ENCODE results near the gene OGFR. TPM values are rescaled to one million over a fixed set of nuclear protein-coding genes. Genes with fewer than 3 reads are reported as not detected.

The OGFR gene
- total and polyA plus RNA-seq, 2 donors (not counting 3 experiments of a cell fraction or from before 2014, with no cell fraction given) = 30.8 to 44.0 TPM

DNA sequence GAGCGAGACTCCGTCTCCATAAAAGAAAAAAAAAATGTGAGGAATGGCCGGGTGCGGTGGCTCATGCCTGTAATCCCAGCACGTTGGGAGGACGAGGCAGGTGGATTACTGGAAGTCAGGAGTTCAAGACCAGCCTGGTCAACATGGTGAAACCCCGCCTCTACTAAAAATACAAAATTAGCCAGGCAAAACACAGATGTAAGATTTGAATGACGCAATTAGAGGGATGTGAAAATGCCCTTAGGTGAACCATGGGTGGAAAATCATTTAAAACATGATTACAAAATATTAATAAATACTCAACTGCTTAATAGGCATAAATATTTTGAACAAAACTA is 33.1 kb downstream of the OGFR start:
- H4K20me1 ChIP-seq (replicated peaks; ENCODE audit: control insufficient read depth, extremely low read depth, insufficient read depth, low read length) = no peaks in the 10 kb centered on the region
- H3K9ac ChIP-seq (replicated peaks; ENCODE audit: extremely low read depth, insufficient read depth, low read length) = no peak overlapping the region
- H3K79me2 ChIP-seq (ENCODE audit: control insufficient read depth, insufficient read depth, low read length) = no peaks in the 10 kb centered on the region
- CTCF ChIA-PET = no interaction called here
- DNase-seq (ENCODE audit: low read depth, low spot score) (no peak), FAIRE-seq (no peak)
- no peaks in the 10 kb centered on the region for H3K4me1 ChIP-seq (ENCODE audit: control insufficient read depth, extremely low read depth, insufficient read depth, low read length)
- no peak overlapping the region for H3K4me2 ChIP-seq (ENCODE audit: insufficient read depth, low read length)
- H3K4me3 ChIP-seq (replicated peaks in 1 of 3; ENCODE audit: insufficient read depth in 1 of 3, low read depth in 1 of 3, low read length in 3 of 3) = no peak overlapping the region
- dilution Hi-C loops (cut with MboI; ENCODE audit: extremely low pct_ligation_motif_present, low sequenced_read_pairs) = no loop called here
- H2AFZ ChIP-seq (ENCODE audit: low read depth, low read length) = no peak overlapping the region
- H3K27ac ChIP-seq (ENCODE audit: insufficient read depth, low read depth, low read length) = no peak overlapping the region
- intact Hi-C loops (cut with micrococcal nuclease) = no loop called here
- POLR2A ChIA-PET = no interaction called here
- H3K36me3 ChIP-seq (ENCODE audit: control insufficient read depth in 2 of 2, extremely low read depth in 1 of 2, insufficient read depth in 2 of 2, low read length in 2 of 2) = no peaks in the 10 kb centered on the region
- no peaks in the 10 kb centered on the region for H3K9me1 ChIP-seq (replicated peaks; ENCODE audit: control insufficient read depth, extremely low read depth, insufficient read depth, low read length)
- no peaks in the 10 kb centered on the region for H3K27me3 ChIP-seq (ENCODE audit: control insufficient read depth in 2 of 2, insufficient read depth in 2 of 2, low read length in 2 of 2)
- no peaks in the 10 kb centered on the region for H3K9me3 ChIP-seq (replicated peaks; ENCODE audit: control insufficient read depth, insufficient read depth, low read length)
- TF ChIP-seq, protein P1, sequence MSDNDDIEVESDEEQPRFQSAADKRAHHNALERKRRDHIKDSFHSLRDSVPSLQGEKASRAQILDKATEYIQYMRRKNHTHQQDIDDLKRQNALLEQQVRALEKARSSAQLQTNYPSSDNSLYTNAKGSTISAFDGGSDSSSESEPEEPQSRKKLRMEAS (IDR thresholded peaks at IDR 0.05; ENCODE audit: insufficient read depth, insufficient read length) = no peak
- TF ChIP-seq FOS (IDR thresholded peaks at IDR 0.05; ENCODE audit: borderline replicate concordance, insufficient read depth, low read length) (no peak), EZH2 (IDR thresholded peaks at IDR 0.05; ENCODE audit: borderline replicate concordance, low read depth, low read length, severe bottlenecking) (no peak), MYC (IDR thresholded peaks at IDR 0.05; ENCODE audit: low read depth, low read length) (no peak), POLR2A (IDR thresholded peaks at IDR 0.05; ENCODE audit: low read depth, low read length) (no peak), GATA2 (IDR thresholded peaks at IDR 0.05; ENCODE audit: insufficient read depth, insufficient read length, low read depth, low read length) (no peak), POLR2AphosphoS5 (IDR thresholded peaks at IDR 0.05; ENCODE audit: insufficient read depth, low read depth, low read length) (no peak), CTCF (IDR thresholded peaks at IDR 0.05; ENCODE audit: extremely low read depth in 1 of 2, insufficient read depth in 1 of 2, low read depth in 1 of 2, low read length in 2 of 2) (no peak), JUN (IDR thresholded peaks at IDR 0.05; ENCODE audit: borderline replicate concordance, insufficient read depth, insufficient read length, low read depth) (no peak)
- no TSS peak for BruUV-seq (replicated peaks)
